NK-92 (cell line): ENCODE data around the gene NR6A1.
"Not testable (repeated sequence)": the region's sequence is repeated elsewhere in the genome, so short reads cannot be mapped to it uniquely, and the experiment has no call there.

Source experiments
- DNase-seq: peaks from one replicate; lab custom pipeline; 2025; ENCODE audit not compliant: unreplicated experiment; lab: John Stamatoyannopoulos, UW

The NR6A1 gene

GRCh38 chr9:124761710-124762109, 9.4 kb downstream of the NR6A1 start:
- no peak for DNase-seq

DNA sequence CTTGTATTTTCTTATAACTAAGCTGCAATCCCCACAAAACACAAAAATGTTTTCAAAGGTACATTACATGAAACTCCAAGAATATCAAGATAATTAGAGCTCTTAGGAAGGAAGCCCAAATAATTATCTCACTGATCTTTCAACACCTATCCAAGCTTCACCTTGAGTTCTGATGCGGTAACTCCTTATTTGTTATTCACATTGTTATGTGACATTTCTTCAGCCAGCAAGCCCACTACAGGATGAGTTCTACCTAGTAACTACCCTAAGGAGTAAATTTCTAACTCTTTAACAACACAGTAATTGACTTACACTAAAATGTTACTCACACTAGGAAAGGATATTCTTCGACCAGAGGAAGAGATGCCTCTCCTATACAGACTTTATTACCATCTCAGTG, 9.9 kb downstream of the NR6A1 start:
- DNase-seq: no peak

DNA sequence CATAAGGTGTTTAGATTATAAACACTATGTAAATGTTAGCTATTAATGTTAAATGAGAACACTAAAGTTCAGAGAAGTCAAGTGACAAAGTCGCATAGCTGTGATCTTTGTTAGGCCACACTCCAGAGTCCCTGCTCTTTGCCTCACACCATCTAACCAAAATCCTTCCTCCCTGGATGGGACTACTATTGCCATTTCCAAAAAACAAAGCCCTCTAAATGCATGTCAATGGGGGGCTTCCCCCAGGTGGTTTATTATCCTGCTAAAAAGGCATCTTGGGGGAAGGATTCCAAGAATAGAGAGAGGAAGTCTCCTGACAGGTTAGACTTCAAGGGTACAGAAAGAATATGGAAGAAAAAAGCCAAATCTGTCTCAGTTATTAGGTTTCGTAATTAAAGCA, 10.4 kb downstream of the NR6A1 start:
- DNase-seq: no peak

GRCh38 chr9:124759327-124759726, 11.8 kb downstream of the NR6A1 start:
- DNase-seq: no peak

GRCh38 chr9:124758691-124759090, 12.4 kb downstream of the NR6A1 start:
- DNase-seq: no peak

GRCh38 chr9:124758061-124758460, 13.1 kb downstream of the NR6A1 start:
- no peak for DNase-seq

- no peak for DNase-seq
Observed at GRCh38 chr9:124757616-124758015, 13.5 kb downstream of the NR6A1 start.

- no peak for DNase-seq
Observed at GRCh38 chr9:124756011-124756410, 15.1 kb downstream of the NR6A1 start.

- no peak for DNase-seq
Observed at GRCh38 chr9:124755061-124755460, 16.1 kb downstream of the NR6A1 start.

DNA sequence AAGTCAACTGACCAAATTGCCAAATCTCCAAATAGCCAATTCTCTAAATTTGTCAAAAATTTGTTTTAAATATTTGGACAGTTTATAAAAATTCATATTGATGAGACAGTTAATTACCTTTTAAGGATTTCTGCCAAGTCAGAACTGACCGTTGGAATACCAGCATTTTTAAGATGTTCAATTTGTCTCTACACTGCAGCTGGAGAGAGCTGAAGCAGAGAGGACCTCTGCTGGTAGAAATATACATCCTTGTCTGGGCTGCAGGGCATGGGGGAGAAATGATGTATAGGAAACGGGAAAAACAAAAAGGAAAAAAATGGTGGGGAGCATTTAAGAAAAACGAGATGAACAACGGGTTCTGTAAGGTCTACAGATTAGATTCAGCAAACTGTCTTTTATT, 16.8 kb downstream of the NR6A1 start:
- DNase-seq: no peak

- DNase-seq: no peak
Observed at GRCh38 chr9:124752967-124753366, 18.1 kb downstream of the NR6A1 start.

GRCh38 chr9:124749781-124750180, 21.3 kb downstream of the NR6A1 start:
- no peak for DNase-seq

DNA sequence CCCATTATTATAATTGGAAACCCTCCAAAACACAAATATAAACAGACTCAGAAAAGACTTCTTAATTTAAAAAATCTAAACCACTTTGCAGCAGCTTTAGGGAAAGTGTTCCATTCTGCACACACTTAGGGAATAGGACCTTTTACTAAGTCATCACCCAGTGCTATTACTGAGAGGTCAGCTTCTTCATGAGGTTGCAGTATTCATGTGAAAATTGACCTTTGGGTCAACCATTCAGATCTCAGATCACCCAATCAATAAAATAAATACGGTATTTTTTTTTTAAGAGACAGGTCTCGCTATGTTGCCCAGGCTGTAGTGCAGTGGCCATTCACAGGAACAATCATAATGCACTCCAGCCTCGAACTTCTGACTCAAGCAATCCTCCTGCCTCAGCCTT, 21.8 kb downstream of the NR6A1 start:
- no peak for DNase-seq

GRCh38 chr9:124747065-124747464, 24.0 kb downstream of the NR6A1 start:
- DNase-seq: no peak

DNA sequence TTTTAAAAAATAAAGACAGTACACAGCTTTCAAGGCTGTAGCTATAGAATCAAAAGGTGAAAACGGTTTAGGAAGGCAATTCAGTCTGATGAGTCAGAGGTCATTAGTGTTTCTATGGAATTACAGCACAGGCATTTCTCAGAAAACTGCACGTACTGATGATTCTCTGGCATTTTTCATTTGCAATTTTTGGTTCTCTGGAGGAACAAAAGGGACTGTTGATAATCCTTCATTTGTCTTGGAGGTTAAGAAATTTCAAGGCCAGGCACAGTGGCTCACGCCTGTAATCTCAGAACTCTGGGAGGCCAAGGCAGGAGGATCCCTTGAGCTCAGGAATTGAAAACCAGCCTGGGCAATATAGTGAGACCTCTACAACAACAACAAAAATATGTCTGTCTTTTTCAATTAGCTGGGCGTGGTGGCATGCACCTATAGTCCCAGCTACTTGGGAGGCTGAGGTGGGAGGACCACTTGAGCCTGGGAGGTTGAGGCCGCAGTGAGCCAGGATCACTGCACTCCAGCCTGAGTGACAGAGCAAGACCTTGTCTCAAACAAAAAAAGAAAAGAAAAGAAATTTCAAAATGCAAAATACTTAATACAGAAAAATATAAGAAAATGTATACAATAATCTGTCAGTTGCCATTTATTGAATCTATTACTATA, 27.3 kb downstream of the NR6A1 start:
- DNase-seq: no peak

GRCh38 chr9:124742940-124743339, 28.2 kb downstream of the NR6A1 start:
- DNase-seq: no peak

- DNase-seq: no peak
Observed at GRCh38 chr9:124741662-124742061, 29.4 kb downstream of the NR6A1 start.

GRCh38 chr9:124741149-124741548, 30.0 kb downstream of the NR6A1 start:
- no peak for DNase-seq

DNA sequence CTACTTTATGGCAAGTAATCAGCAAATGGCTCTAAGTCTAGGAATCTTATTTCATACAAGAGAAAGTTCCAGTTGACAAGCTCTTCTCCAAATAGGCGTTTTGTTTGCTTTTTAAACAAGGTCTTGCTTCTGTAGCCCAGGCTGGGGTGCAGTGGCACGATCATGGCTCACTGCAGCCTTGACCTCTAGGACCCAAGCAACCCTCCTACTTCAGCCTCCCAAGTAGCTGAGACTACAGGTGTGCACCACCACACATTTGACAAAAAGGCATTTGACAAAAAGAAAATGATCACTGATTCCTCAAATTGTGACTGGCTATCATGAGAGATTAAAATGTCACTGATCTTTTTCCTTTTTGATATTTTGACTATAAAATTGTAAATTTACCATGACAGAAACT, 31.8 kb downstream of the NR6A1 start:
- no peak for DNase-seq

- DNase-seq: not testable (repeated sequence)
Observed at GRCh38 chr9:124738075-124738474, 33.0 kb downstream of the NR6A1 start.

- DNase-seq: no peak
Observed at GRCh38 chr9:124735121-124735520, 36.0 kb downstream of the NR6A1 start.

DNA sequence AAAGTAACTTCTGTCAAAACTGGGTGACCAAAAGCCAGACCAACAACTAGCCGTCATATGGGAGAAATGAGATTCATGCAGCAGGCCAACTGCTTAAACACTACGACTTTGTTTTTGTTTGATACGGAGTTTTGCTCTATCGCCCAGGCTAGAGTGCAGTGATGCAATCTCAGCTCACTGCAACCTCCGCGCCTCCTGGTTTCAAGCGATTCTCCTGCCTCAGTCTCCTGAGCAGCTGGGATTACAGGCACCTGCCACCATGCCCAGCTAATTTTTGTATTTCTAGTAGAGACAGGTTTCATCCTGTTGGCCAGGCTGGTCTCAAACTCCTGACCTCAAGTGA, 36.4 kb downstream of the NR6A1 start:
- not testable (repeated sequence) for DNase-seq

DNA sequence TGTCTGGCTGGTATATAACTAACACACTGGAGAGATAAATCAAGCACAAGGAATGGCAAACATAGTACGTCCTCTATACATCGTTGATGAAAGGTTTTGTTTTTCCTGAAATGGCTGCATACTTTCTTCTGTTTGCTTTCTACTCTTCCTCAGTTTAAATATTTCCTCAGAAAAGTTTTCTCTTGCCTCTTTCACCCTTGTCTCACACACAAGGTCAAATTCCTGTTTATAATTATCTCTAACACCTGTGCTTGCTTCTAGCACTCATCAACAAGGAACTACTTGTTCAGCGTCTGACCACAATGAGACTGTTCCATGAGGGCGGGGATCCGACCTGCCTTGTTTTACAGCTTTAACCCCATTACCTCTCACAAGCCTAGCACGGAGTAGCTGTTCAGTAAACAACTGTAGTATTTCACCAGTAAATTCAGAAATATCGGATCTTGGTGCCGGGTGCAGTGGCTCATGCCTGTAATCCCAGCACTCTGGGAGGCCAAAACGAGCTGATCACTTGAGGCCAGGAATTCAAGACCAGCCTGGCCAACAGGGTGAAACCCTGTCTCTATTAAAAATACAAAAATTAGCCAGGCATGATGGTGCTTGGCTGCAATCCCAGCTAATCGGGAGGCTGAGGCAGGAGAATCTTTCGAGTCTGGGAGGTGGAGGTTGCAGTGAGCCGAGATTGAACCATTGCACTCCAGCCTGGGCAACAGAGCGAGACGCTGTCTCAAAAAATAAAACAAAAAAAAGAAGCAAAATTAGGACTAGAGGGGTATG, 37.0 kb downstream of the NR6A1 start:
- no peak for DNase-seq
